HG03060 (cell line): ENCODE measurements around the gene CH25H.

Source experiments
- ATAC-seq: cut with Tn5 transposase; IDR thresholded peaks from one replicate; pipeline ENCODE4 v1.9.1; 2021; ENCODE audit warnings: low read depth, moderate number of reproducible peaks; ENCODE audit not compliant: unreplicated experiment

Gene CH25H

GRCh38 chr10:89160339-89160738, 46.8 kb downstream of the CH25H start:
- no peak for ATAC-seq

- ATAC-seq, result no peak
These were observed 47.4 kb downstream of the CH25H start for GRCh38 chr10:89159761-89160160.

GRCh38 chr10:89159316-89159715, 47.8 kb downstream of the CH25H start:
- no peak for ATAC-seq

- ATAC-seq, result no peak
These were observed 48.7 kb downstream of the CH25H start for GRCh38 chr10:89158446-89158845.

GRCh38 chr10:89156161-89156835, 50.8 kb downstream of the CH25H start:
- no peak for ATAC-seq
